DMS114 treated with DMSO at 0.1 percent for 48 hours (cell line): ENCODE results near the gene PGPEP1.
"Not testable (repeated sequence)": the region's sequence is repeated elsewhere in the genome, so short reads cannot be mapped to it uniquely, and the experiment has no call there.

ENCODE experiments used
- DNase-seq: peaks from one replicate; lab custom pipeline; 2025; ENCODE audit not compliant: unreplicated experiment; lab: John Stamatoyannopoulos, UW

The PGPEP1 gene

DNA sequence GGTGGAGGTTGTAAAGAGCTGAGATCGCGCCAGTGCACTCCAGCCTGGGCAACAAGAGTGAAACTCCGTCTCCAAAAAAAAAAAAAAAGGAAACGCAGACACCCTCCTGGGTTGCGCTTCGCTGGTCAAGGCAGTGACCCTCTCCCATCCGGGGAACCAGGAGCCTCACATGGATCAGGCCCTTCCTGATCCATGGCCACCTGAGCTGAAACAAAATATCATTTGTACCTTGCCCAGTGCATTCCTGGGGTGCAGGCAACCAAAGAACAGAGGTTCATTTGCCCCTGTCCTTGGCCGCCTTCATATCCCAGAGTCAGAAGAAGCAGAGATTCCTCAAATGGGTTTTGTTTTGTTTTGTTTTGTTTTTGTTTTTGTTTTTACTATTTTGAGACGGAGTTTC lies 9.5 kb upstream of the PGPEP1 start:
- no peak for DNase-seq

DNA sequence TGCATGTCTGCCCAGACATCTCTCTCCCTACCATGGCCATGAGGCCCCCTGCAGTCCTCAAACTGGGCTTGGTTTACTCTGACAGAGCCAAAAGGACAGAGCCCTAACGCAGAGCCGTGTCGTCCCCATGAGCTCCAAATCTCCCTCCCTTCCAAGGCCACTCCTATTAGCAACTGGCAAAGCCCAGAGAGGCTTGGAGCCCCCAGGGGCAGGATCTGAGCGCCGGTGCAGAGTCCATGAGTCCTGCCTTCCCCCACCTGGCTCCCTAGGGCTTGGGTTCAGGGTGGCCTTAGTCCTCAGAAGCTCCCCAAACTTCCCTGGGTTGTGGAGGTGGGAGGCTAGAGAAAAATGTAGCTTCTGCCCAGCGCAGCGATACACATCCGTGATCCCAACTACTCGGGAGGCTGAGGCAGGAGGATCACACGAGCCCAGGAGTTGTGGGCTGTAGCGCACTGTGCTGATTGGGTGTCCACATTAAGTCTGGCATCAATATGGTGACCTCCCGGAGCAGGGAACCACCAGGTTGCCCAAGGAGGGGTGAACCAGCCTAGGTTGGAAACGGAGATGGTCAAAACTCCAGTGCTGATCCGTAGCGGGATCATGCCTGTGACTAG lies 7.4 kb upstream of the PGPEP1 start:
- DNase-seq: no peak

DNA sequence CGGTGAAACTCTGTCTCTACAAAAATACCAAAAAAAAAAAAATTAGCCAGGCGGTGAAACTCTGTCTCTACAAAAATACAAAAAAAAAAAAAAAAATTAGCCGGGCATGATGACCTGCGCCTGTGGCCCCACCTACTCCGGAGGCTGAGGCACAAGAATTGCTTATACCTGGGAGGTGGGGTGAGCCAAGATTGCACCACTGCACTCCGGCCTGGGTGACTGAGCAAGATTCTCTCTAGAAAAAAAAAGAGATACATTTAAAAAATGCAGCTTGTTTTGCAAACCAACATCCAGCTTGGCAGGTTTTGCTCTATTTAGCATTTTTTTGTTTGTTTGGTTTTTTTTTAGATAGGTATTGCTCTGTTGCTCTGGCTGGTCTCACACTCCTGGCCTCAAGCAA lies 6.7 kb upstream of the PGPEP1 start:
- no peak for DNase-seq

DNA sequence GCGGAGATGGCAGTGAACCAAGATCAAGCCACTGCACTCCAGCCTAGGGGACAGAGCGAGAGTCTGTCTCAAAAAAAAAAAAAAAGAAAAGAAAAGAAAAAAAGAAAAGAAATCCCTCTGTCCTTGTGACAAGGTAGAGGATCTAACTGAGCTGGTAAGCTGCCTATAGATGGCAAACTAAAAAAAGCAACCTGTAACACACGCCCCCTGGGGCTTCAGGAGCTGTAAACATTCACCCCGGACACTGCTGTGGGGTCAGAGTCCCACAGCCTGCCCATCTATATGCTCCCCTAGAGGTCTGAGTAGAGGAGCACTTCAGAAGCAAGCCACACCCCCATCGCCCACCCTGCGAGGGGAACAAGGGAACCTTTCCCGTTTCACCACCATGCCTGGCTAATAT lies 4.3 kb upstream of the PGPEP1 start:
- no peak for DNase-seq

DNA sequence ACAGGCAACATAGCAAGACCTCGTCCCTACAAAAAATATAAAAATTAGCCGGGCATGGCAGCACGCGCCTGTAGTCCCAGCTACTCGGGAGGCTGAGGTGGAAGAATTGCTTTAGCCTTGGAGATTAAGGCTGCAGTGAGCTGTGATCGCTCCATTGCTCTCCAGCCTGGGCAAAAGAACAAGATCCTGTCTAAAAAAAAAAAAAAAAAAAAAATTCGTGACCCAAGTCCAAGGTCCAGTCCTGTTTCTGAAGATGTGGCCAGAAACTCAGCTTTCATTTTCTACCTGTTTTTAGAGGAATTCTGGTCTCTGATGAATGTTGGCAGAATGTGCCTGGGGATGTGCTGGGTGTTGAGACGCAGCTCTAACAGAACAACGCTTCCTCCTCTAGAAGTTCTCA lies 1.9 kb upstream of the PGPEP1 start:
- DNase-seq: no peak

DNA sequence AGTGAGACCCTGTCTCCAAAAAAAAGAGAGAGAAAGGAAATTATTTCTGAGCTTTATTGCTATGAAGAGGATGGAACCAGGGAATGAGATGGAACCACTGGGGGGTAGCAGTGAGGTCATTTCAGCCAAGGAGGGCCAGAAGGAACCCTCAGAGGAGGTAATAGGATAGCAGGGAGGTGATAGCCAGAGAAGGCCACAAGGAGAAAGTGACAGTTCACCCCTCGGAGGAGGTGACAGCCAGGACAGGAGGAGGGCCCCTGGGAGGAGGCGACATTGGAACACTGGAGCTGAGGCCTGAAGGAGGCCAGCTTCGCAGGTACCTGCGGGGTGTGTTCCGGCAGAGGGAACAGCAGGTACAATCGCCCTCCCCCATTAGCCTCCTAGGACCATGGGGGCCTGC lies 675 bp upstream of the PGPEP1 start:
- DNase-seq: peak; percentile 21

DNA sequence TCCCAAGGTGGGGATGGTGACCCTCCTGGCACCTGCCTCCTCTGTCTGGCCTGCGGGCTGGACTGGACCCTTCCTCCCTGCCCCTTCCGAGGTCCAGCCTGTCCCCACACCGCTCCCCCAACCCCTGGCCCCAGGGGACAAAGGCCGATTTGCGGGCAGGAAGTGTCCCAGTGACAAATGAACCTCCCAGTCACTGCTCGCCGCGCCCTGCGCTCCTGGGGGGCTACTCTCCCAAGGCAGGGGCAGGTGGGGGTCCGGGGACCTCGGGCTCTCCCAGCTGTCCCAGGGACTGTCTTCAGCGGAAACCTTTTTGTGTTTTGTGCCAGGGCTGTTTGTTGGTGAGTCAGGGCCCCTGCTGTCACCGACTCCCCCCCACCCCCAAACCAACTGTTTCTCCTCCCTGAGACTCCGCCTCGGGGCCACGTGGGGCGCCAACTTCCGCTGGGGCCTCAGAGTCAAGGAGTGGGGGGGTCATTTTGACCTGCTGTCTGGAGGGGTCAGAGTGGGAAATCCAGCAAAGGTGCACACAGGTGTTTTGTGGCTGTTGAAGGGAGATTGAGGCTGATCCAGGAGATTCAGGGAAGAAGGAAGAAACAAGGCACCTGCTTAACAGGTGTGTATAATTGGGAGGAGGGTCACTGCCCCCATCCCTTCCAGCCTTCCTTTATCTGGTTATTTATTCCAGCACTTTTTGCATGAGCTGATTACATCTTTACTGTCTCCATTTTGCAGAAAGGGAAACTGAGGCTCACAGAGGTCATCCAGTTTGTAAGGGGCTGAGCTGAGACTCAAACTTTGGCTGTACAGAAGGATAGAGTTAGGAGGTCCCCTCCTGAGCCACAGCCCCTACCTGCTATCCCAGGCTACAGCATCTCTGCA lies 831 bp downstream of the PGPEP1 start:
- no peak for DNase-seq

DNA sequence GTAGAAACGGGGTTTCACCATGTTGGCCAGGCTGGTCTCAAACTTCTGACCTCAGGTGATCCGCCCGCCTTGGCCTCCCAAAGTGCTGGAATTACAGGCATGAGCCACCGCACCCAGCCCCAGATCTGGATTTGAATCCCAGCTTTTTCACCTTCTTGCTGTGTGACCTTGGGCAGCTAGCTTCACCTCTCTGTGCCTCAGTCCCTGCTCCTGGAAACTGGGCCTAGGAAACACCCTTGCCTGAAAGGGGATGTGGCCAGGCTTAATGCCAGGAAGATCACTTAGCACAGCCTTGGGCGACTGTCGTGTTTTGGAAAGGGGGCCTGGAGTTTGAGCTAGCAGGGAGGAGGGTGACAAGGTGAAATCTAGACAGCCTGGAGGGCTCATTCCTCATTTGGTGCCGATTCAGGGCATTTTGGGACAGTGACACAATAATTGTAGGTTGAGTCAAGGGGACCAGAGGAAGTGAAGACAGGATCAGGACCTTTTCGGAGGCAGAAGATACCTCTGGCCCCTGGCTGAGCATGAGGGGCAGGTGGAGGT lies 1.8 kb downstream of the PGPEP1 start:
- DNase-seq: no peak

DNA sequence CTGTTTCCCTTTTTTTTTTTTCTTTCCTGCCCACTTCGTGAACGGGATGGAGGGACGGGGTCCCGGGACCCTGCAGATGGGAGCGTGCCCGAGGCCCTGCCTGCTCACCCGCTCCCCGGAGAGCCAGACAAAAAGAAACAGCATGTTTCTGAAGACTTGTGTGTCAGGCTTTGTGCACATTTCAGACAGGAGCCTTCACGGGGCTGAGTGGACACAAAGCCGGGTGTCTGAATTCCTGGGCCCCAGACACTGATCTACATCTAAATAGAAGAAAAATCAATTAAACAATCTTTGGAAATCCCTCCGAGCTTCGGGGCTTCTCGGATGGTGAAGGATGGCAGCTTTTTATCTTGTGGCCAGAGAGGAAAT lies 4.2 kb downstream of the PGPEP1 start:
- no peak for DNase-seq

DNA sequence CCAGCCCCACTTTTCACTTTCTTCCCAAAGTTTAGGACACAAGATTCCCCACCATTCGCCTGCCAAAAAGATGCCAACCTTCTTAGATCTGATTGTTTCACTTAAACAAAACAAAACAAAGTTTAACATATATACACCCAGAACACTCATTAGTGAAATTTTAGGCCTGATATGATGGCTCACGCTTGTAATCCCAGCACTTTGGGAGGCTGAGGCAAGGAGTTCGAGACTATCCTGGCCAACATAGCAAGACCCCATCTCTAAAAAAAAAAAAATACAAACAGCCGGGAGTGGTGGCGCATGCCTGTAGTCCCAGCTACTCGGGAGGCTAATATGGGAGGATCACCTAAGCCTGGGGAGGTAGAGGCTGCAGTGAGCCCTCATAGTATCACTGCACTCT lies 4.9 kb downstream of the PGPEP1 start:
- no peak for DNase-seq

DNA sequence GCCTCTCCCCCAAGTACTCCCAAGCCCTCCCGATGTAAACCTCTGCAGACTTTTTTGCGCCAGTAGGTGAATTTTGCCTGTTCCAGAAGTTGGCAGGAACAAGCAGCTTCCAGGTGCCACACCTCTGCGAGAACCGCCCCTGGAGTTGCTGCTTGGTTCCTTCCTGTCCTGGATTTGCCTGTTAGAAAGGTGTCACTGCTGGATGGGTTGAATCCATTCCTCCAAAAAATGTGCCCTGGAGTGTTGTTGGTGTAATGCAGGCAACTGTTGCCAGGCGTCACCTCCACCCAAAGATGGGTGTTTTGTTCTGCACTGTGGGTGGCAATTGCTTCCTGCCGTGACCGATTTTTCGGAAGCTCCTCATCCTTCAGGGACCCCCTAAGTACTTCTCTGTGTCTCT lies 5.7 kb downstream of the PGPEP1 start:
- DNase-seq: no peak

DNA sequence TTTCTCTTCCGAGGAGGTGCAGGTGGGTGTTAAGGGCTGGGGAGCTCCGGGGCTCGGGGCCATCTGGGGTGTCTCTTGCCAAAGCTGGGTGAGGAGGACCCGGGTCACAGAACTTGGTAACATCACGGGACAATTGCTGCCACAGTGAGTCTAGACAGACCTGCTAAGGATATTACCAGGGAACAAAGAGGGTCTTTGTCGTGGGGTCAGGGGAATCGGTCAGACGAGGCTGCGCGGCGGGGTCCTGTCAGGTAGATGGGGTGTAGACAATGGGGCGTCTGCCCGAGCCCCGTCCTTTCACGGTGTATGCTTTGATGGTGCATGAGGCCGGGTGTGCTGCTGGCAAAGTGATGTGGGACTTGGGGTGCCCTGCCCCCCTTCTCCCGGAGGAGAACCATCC lies 7.8 kb downstream of the PGPEP1 start:
- DNase-seq: no peak

DNA sequence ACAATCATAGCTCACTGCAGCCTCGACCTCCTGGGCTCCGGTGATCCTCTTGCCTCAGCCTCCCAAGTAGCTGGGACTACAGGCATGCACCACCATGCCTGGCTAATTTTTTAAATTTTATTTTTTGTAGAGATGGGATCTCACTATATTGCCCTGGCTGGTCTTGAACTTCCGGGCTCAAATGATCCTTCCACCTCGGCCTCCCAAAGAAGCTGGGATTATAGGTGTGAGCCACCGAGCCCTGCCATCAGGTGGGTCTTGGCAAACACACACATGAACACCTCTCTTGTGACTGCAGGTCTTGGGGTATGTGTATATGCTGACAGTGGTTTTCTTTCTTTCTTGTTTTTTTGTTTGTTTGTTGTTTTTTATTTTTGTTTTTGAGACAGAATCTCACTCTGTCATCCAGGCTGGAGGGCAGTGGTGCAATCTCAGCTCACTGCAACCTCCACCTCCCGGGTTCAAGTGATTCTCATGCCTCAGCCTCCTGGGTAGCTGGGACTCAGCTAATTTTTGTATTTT lies 8.5 kb downstream of the PGPEP1 start:
- not testable (repeated sequence) for DNase-seq

DNA sequence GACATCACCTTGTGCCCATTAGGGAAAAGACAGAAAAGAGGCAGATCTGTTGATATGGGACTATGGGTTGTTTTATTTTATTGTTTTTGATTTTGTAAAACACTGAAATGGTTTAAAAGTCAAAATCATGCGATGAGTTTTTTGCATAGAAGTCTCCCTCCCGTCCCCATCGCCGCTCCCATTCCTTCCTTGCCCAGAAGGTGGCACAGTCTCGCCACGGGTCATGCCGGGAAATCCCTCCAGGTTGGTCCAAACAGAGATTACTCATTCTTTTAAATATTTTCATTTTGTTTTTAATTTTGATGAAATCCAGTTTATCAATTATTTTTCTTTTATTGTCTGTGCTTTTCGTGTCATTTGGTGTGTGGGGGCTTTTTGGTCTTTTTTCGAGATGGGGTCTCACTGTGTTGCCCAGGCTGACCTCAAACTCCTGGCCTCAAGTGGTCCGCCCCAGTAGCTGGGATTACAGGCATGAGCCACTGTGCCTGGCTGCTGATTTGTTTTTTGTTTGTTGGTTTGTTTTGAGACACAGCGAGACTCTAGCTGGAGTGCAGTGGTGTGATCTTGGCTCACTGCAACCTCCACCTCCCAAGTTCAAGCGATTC lies 9.2 kb downstream of the PGPEP1 start:
- peak; percentile 26 for DNase-seq

DNA sequence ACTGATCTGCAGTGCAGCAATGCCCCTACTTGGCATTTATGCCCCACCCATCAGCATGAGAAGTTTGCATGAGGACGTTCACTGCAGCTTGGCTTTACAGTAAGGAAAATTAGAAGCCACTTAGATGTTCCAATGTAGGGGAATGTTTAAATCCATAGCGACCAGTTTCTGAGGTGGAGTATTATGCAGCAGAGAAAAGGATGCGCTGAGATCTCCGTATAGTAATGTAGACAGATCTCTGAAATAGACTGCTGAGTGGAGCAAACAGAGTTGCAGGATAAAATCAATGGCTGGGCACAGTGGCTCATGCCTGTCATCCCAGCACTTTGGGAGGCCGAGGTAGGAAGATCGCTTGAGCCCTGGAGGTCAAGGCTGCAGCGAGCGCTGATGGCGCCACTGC lies 10.1 kb downstream of the PGPEP1 start:
- DNase-seq: no peak

DNA sequence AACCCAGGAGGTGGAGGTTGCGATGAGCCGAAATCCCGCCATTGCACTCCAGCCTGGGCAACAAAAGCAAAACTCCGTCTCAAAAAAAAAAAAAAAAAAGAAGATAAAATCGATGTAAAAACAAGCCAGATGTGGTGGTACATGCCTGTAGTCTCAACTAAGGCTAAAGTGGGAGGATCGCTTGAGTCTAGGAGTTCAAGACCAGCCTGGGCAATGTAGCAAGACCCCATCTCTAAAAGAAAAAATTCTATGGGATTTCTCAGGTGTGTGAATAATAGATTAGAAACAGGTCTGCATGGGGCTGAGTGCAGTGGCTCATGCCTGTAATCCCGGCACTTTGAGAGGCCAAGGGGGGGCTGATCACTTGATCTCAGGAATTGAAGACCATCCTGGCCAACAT lies 11.1 kb downstream of the PGPEP1 start:
- no peak for DNase-seq

DNA sequence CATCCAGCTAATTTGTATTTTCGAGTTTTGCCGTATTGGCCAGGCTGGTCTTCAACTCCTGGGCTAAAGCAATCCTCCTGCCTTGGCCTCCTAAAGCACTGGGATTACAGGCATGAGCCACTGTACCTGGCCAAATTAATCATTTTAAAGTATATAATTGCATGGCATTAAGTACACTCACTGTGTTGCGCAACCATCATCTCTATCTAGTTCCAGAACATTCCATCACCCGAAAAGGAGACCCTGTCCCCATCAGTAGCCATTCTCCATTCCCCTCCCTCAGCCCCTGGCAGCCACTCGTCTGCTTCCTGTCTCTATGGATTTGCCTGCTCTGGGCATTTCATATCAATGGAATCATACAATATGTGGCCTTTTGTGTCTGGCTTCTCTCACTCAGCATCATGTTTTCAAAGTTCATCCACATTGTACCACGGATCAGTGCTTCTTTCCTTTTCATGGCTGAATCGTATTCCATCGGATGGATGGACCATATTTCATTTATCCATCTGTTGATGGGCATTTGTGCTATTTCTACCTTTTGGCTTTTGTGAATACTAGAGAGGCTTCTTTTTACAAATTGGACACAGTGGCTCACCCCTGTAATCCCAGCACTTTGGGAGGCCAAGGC lies 13.1 kb downstream of the PGPEP1 start:
- no peak for DNase-seq

DNA sequence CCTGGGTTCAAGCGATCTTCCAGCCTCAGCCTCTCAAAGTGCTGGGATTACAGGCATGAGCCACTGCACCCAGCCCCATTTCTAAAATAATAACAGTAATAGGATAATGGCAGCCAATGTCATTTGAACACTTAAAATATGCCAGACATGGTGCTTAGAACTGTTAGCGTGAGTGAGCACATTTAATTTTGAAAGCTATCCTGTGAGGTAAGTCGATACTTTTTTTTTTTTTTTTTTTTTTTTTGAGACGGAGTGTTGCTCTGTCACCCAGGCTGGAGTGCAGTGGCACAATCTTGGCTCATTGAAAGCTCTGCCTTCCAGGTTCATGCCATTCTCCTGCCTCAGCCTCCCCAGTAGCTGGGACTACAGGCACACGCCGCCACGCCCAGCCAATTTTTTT lies 14.3 kb downstream of the PGPEP1 start:
- DNase-seq: not testable (repeated sequence)

DNA sequence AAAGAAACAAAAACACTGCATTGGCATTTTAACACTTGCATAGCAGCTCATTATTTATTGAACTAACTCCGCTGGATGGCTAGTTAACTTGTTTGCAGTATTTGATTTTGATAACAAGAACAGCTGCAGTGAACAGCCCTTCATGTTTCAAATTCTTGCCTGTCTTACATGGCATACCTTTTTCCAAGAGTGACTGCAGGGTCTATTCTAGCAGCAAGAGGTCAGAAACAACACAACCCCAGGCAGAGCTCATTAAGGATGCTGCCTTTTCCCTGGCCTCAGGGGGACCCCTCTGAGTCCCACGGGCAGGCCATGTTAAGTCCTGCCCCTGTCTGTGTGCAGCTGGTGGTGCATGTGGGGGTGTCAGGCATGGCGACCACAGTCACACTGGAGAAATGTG lies 16.6 kb downstream of the PGPEP1 start:
- no peak for DNase-seq

DNA sequence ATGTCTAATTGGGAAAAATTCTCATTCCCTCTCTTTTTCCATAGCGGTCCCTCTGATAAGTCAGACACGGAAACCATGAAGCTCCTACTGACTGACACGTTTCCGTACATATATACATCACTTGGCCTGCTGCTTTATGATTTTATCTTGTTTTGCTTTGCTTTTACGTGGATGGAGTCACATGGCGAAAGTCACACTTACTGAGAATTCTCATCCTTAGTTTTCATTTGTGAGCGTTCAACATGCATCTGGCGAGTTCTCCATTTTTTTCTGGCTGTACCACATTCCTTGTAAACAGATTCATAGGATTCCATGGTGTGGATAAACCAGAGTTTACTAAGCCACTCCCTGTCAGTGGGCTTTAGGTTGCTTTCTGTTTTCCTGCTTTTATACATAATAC lies 21.2 kb downstream of the PGPEP1 start:
- no peak for DNase-seq

DNA sequence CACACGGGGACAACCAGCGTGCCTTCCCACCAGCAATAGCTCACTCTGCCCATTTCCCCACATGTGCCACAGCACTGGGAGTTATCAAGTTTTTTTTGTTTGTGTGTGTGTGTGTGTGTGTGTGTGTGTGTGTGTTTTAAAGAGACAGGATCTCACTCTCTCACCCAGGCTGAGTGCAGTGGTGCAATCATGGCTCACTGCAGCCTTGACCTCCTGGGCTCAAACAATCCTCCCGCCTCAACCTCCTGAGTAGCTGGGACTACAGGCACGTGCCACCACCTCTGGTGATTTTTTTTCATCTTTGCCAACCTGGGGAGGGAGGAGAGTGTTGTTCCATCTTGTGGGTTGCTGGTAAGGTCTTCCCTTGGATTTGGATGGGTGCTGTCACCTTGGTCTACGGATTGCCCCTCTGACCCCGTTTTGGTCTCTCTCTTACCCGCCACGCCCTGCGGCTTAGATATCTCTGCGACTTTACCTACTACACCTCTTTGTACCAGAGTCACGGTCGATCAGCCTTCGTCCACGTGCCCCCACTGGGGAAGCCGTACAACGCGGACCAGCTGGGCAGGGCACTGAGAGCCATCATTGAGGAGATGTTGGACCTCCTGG lies 22.6 kb downstream of the PGPEP1 start:
- DNase-seq: no peak
